ENCODE measurements around the gene IKBKG.

GRCh38 chrX:154516656-154517100, 30.7 kb upstream of the IKBKG start:
- TF ChIP-seq YY1 (IDR thresholded peaks at IDR 0.05; ENCODE audit: insufficient read depth, insufficient read length) (no peak), SUZ12 (IDR thresholded peaks at IDR 0.05; ENCODE audit: extremely low read depth, insufficient read depth, insufficient read length) (no peak), ZNF274 (IDR thresholded peaks at IDR 0.05; ENCODE audit: low read depth, low read length) (no peak)
